Activated T-cell treated with anti-CD3 and anti-CD28 coated beads, Interleukin-2, amount 50 U/mL, for 4 hours (primary cell): ENCODE results near the gene CAPRIN1. TPM values are rescaled to one million over a fixed set of nuclear protein-coding genes. Genes with fewer than 3 reads are reported as not detected.

Experiments
- ATAC-seq, 2 donors: fragments of 200-7000 bp; cut with Tn5 transposase; one replicate each; pipeline ENCODE4 v1.10.0; 2021
- DNase-seq: peaks from one replicate; pipeline ENCODE4 v3.0.0-alpha.2; 2020
- H3K27me3 Mint-ChIP-seq: one replicate; pipeline ENCODE4 v1.8.0; 2021; ENCODE audit warnings: low read depth, mixed read lengths
- H3K36me3 Mint-ChIP-seq: one replicate; pipeline ENCODE4 v1.8.0; 2022; ENCODE audit warnings: mixed read lengths; ENCODE audit not compliant: insufficient read depth
- H3K4me1 Mint-ChIP-seq: one replicate; pipeline ENCODE4 v1.8.0; 2021; ENCODE audit warnings: low read depth, mixed read lengths
- H3K4me3 Mint-ChIP-seq: one replicate; pipeline ENCODE4 v1.8.0; 2021; ENCODE audit warnings: mild to moderate bottlenecking, moderate library complexity, mixed read lengths
- H3K9me3 Mint-ChIP-seq: one replicate; pipeline ENCODE4 v1.8.0; 2021; ENCODE audit warnings: mixed read lengths
- total RNA-seq, 3 donors: library from RNA; stranded (reverse); gene quantifications; one replicate each; pipeline ENCODE4 v1.2.1, GENCODE V29; 2021

CAPRIN1 gene
- total RNA-seq, 3 donors from 2014 or later = 315 to 356 (median 341) TPM

GRCh38 chr11:34132261-34132965 is 80.9 kb downstream of the CAPRIN1 start:
- DNase-seq (no peak), ATAC-seq (no peak)
- Mint-ChIP-seq H3K36me3 (peaks cover 51% of the 10 kb centered on the region), H3K9me3 (no peaks in the 10 kb centered on the region), H3K4me3 (no peak overlapping the region), H3K4me1 (peaks cover 1% of the 10 kb centered on the region), H3K27me3 (no peaks in the 10 kb centered on the region)

DNA sequence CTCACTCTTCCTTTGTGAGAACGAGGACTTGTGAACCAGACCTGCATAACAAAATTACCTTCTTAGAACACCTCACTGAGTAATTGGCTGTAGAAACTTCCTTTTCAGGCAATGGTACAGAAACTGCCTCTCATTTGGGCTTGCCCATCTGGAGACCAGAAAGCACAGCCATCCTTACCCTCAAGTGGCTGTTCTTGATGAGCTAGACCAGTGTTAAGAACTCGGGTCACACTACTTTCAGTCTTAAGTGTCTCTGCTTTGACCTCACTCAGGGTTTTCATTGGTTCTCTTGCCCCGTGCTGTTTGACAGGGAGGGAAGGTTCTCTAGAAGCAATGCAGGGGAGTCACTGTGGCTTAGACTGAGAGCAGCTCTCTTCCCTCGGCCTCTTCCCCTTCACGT is 83.2 kb downstream of the CAPRIN1 start:
- Mint-ChIP-seq H3K36me3 (peaks cover 55% of the 10 kb centered on the region), H3K9me3 (no peaks in the 10 kb centered on the region), H3K4me1 (peaks cover 1% of the 10 kb centered on the region), H3K4me3 (no peak overlapping the region), H3K27me3 (no peaks in the 10 kb centered on the region)
- DNase-seq (no peak), ATAC-seq (no peak)

GRCh38 chr11:34135439-34135838 is 83.9 kb downstream of the CAPRIN1 start:
- peaks cover 1% of the 10 kb centered on the region for H3K4me1 Mint-ChIP-seq
- peaks cover 57% of the 10 kb centered on the region for H3K36me3 Mint-ChIP-seq
- no peak for DNase-seq
- no peaks in the 10 kb centered on the region for H3K27me3 Mint-ChIP-seq
- ATAC-seq = peak; percentile 65 to 71
- H3K9me3 Mint-ChIP-seq = no peaks in the 10 kb centered on the region
- H3K4me3 Mint-ChIP-seq = no peak overlapping the region

GRCh38 chr11:34136420-34136819 is 84.9 kb downstream of the CAPRIN1 start:
- H3K4me1 Mint-ChIP-seq = peaks cover 1% of the 10 kb centered on the region
- H3K27me3 Mint-ChIP-seq = no peaks in the 10 kb centered on the region
- no peak overlapping the region for H3K4me3 Mint-ChIP-seq

GRCh38 chr11:34139346-34139745 is 87.8 kb downstream of the CAPRIN1 start:
- ATAC-seq (no peak), DNase-seq (no peak)
- Mint-ChIP-seq H3K9me3 (no peaks in the 10 kb centered on the region), H3K27me3 (no peaks in the 10 kb centered on the region), H3K4me1 (peaks cover 1% of the 10 kb centered on the region), H3K36me3 (peaks cover 58% of the 10 kb centered on the region), H3K4me3 (no peak overlapping the region)

More at GRCh38 chr11:34136420-34136819, 84.9 kb downstream of the CAPRIN1 start:
- DNase-seq (no peak), ATAC-seq (no peak)
- H3K36me3 Mint-ChIP-seq = peaks cover 59% of the 10 kb centered on the region
- H3K9me3 Mint-ChIP-seq = no peaks in the 10 kb centered on the region

DNA sequence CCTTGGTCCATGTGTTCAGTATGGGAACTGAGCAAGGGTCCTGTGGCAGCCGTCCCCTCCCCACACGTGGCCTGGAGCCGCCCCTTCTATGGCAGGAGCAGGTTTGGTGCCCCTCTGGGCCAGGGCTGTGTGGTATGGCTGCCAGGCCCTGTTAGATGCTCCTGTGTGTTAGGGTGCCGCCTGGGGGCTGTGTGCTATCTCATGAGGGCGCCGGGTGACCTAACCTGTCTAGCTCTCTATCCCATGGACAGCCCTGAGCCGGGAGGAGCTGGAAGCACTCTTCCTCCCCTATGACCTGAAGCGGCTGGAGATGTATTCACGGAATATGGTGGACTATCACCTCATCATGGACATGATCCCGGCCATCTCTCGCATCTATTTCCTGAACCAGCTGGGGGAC is 88.6 kb downstream of the CAPRIN1 start:
- DNase-seq (no peak), ATAC-seq (no peak)
- H3K4me3 Mint-ChIP-seq = no peak overlapping the region
- peaks cover 58% of the 10 kb centered on the region for H3K36me3 Mint-ChIP-seq
- no peaks in the 10 kb centered on the region for H3K9me3 Mint-ChIP-seq
- no peaks in the 10 kb centered on the region for H3K27me3 Mint-ChIP-seq
- H3K4me1 Mint-ChIP-seq = peaks cover 1% of the 10 kb centered on the region

GRCh38 chr11:34143048-34143447 is 91.5 kb downstream of the CAPRIN1 start:
- DNase-seq (no peak), ATAC-seq (no peak)
- no peaks in the 10 kb centered on the region for H3K27me3 Mint-ChIP-seq
- peaks cover 56% of the 10 kb centered on the region for H3K36me3 Mint-ChIP-seq
- H3K4me1 Mint-ChIP-seq = no peaks in the 10 kb centered on the region
- no peaks in the 10 kb centered on the region for H3K9me3 Mint-ChIP-seq
- no peak overlapping the region for H3K4me3 Mint-ChIP-seq

GRCh38 chr11:34145073-34145472 is 93.5 kb downstream of the CAPRIN1 start:
- peaks cover 51% of the 10 kb centered on the region for H3K36me3 Mint-ChIP-seq
- no peaks in the 10 kb centered on the region for H3K27me3 Mint-ChIP-seq
- no peak overlapping the region for H3K4me3 Mint-ChIP-seq
- H3K4me1 Mint-ChIP-seq = no peaks in the 10 kb centered on the region
- ATAC-seq (no peak), DNase-seq (no peak)
- H3K9me3 Mint-ChIP-seq = no peaks in the 10 kb centered on the region

- DNase-seq (no peak), ATAC-seq (no peak)
- Mint-ChIP-seq H3K4me3 (no peak overlapping the region), H3K36me3 (peaks cover 49% of the 10 kb centered on the region), H3K9me3 (no peaks in the 10 kb centered on the region), H3K4me1 (no peaks in the 10 kb centered on the region), H3K27me3 (no peaks in the 10 kb centered on the region)
These were observed 94.4 kb downstream of the CAPRIN1 start for GRCh38 chr11:34145847-34146381.

DNA sequence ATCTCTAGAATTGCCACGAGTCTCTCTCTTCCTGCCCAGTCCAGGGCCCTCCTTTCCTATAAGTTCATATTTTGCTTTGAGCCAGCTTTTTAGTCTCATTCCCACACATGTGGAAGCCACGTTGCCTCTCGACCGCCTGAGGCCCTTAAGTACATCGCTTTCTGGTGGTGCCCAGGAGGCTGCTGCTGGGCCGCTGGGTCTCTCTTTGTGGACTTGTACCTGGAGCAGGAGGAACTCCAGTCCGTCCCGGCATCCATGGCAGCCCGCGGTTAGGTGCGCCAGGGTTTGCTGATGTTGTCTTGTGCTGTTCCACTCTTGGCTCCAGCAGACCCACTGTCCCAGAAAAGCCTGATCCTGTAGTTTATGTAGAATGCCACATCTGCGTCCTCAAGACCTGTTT is 94.9 kb downstream of the CAPRIN1 start:
- no peaks in the 10 kb centered on the region for H3K4me1 Mint-ChIP-seq
- no peak overlapping the region for H3K4me3 Mint-ChIP-seq
- DNase-seq (no peak), ATAC-seq (no peak)
- H3K9me3 Mint-ChIP-seq = no peaks in the 10 kb centered on the region
- peaks cover 48% of the 10 kb centered on the region for H3K36me3 Mint-ChIP-seq
- no peaks in the 10 kb centered on the region for H3K27me3 Mint-ChIP-seq

DNA sequence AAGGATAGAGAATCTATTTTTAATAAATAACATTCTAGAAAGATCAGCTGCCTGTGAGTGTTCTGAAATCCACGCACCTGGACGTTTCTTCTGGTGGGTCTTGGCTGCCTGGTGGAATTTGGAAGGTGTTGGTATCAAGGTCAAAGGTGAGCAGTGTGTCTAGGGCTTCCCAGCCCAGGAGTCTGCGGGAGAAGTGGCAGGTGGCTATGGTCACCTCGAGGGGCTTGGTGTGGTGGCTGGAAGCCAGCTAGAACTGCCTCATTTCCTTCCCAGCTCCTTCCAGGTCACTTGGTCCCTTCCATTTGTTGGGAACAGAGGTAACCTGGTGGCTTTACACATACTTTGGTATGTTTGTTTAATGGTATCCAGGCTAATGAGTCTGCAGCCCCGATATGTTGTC is 95.3 kb downstream of the CAPRIN1 start:
- Mint-ChIP-seq H3K27me3 (no peaks in the 10 kb centered on the region), H3K36me3 (peaks cover 44% of the 10 kb centered on the region)

DNA sequence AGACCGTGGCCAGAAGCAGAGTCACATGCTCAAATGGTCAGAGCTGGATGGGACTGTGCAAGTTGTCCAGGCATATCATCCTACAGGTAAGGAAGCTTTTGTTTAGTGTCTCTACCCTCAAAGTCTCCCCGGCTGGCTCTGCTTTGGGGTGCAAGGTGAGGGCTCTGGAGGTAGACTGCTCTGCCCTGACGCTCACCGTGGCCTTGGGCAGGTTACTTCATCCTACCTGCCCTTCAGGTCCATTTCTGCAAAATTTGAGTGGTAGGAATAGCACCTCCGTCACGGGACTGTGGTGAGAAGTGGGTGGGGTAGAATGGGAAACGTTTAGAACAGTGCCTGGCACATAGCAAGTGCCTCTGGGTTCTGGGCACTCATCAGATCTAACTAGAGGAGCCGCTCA is 96.0 kb downstream of the CAPRIN1 start:
- no peaks in the 10 kb centered on the region for H3K27me3 Mint-ChIP-seq
- no peak overlapping the region for H3K4me3 Mint-ChIP-seq
- H3K4me1 Mint-ChIP-seq = no peaks in the 10 kb centered on the region
- peaks cover 38% of the 10 kb centered on the region for H3K36me3 Mint-ChIP-seq
- H3K9me3 Mint-ChIP-seq = no peaks in the 10 kb centered on the region
- DNase-seq = no peak
- ATAC-seq = no peak

More for the DNA sequence above, 95.3 kb downstream of the CAPRIN1 start:
- H3K9me3 Mint-ChIP-seq = no peaks in the 10 kb centered on the region
- no peak overlapping the region for H3K4me3 Mint-ChIP-seq
- H3K4me1 Mint-ChIP-seq = no peaks in the 10 kb centered on the region
- ATAC-seq = no peak
- no peak for DNase-seq

GRCh38 chr11:34148504-34149165 is 97.1 kb downstream of the CAPRIN1 start:
- ATAC-seq = no peak
- Mint-ChIP-seq H3K9me3 (no peaks in the 10 kb centered on the region), H3K36me3 (peaks cover 29% of the 10 kb centered on the region), H3K4me1 (peaks cover 2% of the 10 kb centered on the region), H3K4me3 (no peak overlapping the region), H3K27me3 (no peaks in the 10 kb centered on the region)
- no peak for DNase-seq

DNA sequence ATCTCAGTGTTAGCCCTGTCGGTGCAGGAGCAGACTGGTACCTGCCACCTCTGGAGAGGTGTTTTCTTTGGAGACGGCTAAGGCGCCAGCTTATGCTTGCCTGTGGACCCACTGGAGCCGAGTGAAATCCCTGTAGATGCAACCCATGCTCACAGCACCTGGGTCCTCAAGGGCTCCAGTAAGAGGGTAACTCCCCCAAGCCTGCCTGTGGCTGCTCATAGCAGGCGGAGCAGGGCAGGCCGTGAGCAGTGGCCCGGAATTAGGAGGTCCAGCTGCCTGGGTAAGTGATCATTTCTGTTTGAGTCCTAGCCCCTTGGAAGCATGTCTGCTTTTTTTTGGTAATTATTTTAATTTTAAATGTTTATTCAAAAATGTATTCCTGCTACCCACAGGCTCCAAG is 97.7 kb downstream of the CAPRIN1 start:
- H3K36me3 Mint-ChIP-seq = peaks cover 29% of the 10 kb centered on the region
- peaks cover 4% of the 10 kb centered on the region for H3K4me1 Mint-ChIP-seq
- H3K27me3 Mint-ChIP-seq = no peaks in the 10 kb centered on the region
- H3K4me3 Mint-ChIP-seq = no peak overlapping the region
- H3K9me3 Mint-ChIP-seq = no peaks in the 10 kb centered on the region
- DNase-seq = no peak
- no peak for ATAC-seq

GRCh38 chr11:34149786-34150185 is 98.3 kb downstream of the CAPRIN1 start:
- peak; percentile 36 for ATAC-seq
- no peaks in the 10 kb centered on the region for H3K9me3 Mint-ChIP-seq
- H3K4me3 Mint-ChIP-seq = no peak overlapping the region
- DNase-seq = no peak
- peaks cover 29% of the 10 kb centered on the region for H3K36me3 Mint-ChIP-seq
- peaks cover 4% of the 10 kb centered on the region for H3K4me1 Mint-ChIP-seq
- no peaks in the 10 kb centered on the region for H3K27me3 Mint-ChIP-seq
